Upper lobe of left lung (tissue), 4 donors: ENCODE results near the gene UNC80.

Experiments used
- EP300 ChIP-seq, 4 donors: sonication (generic); formaldehyde crosslinking; IDR thresholded peaks; one replicate each; pipeline ENCODE4 v1.5.1; 2017; ENCODE audit warnings: antibody characterized with exemption in 4 of 4, control low read depth in 2 of 4
- POLR2A ChIP-seq, 4 donors: fragments of 450-650 bp; IDR thresholded peaks; one replicate each; pipeline ENCODE4 v1.5.1; 2016 to 2017; ENCODE audit warnings: antibody characterized with exemption in 4 of 4, mild to moderate bottlenecking in 2 of 4
- POLR2AphosphoS5 ChIP-seq, 2 donors: sonication (generic); formaldehyde crosslinking; IDR thresholded peaks; one replicate each; pipeline ENCODE4 v1.5.1; 2017; ENCODE audit warnings: antibody characterized with exemption in 2 of 2
- TF ChIP-seq, protein P1 (sequence below), 6 experiments: fragments of 450-650 bp in 4 of 6; fragments of 200-600 bp in 2 of 6; sonication (generic) in 2 of 6; IDR thresholded peaks; one replicate each; pipeline ENCODE4 v1.5.1; 2016 to 2019; ENCODE audit warnings: antibody characterized with exemption in 6 of 6

DNA sequence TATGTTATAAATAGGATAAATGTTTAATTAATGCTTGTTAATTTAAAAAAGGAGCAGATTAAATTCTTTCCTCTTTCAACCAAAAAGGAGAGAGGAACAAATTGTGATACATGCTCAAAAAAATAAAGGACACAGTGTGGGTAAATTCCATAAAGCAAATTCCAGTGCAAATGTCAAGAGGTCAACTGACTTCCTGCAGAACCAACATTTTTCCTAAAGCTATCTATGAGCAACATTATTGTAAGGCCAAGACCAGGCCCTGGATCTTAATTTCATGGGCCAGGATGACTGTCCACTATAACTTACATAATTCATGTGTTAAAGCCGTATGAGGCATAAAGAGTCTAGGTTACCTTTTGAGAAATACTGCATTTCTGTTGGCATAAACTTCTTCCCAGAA, 136.9 kb downstream of the UNC80 start:
- TF ChIP-seq, protein P1, sequence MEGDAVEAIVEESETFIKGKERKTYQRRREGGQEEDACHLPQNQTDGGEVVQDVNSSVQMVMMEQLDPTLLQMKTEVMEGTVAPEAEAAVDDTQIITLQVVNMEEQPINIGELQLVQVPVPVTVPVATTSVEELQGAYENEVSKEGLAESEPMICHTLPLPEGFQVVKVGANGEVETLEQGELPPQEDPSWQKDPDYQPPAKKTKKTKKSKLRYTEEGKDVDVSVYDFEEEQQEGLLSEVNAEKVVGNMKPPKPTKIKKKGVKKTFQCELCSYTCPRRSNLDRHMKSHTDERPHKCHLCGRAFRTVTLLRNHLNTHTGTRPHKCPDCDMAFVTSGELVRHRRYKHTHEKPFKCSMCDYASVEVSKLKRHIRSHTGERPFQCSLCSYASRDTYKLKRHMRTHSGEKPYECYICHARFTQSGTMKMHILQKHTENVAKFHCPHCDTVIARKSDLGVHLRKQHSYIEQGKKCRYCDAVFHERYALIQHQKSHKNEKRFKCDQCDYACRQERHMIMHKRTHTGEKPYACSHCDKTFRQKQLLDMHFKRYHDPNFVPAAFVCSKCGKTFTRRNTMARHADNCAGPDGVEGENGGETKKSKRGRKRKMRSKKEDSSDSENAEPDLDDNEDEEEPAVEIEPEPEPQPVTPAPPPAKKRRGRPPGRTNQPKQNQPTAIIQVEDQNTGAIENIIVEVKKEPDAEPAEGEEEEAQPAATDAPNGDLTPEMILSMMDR (IDR thresholded peaks at IDR 0.05), result no peak
- TF ChIP-seq POLR2A (IDR thresholded peaks at IDR 0.05) (no peak), POLR2AphosphoS5 (IDR thresholded peaks at IDR 0.05) (no peak), EP300 (IDR thresholded peaks at IDR 0.05) (no peak)
